PC-9 (cell line): ENCODE data around the gene CEP57L1.

Source experiments
- EZH2 ChIP-seq: fragments of 200-600 bp; sonication (generic); IDR thresholded peaks from 2 replicates; pipeline ENCODE4 v1.8.0; 2017; ENCODE audit warnings: antibody characterized with exemption, low read depth
- TF ChIP-seq, protein P1 (sequence below): fragments of 200-600 bp; sonication (generic); conservative IDR thresholded peaks from 2 replicates; pipeline ENCODE4 v1.6.1; 2017; ENCODE audit warnings: mixed run types, antibody characterized with exemption, mild to moderate bottlenecking, moderate library complexity

DNA sequence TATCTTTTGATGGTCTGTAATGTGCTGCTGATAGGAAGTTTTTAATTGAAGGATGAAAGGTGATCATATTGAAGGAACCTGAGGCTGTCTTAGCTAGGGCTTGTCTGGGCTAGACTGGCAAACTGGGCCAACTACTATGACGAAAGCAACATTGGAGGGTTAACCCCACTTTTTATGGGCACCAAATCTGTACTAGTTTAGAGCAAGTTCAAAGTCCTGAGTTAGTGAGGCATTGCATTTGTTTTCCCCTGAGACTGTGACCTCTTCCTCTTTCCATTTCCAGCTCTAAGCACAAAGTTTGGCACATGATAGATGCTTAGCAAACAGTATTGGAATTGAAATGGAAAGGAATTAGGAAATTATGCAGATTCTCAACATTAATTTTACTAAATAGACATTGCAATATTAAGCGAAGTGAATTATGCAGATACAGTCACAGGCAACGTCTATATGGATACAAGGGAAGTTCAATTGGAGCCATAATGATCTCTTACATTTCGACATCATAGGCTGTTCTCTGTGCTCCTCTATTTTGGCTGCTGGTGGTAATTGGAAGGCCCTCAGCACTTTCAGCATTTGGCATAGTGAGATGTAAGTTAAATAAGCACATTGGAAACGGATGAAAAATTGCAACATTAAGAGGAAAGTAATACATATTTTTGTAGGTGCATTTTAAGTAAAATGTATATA, 22.2 kb downstream of the CEP57L1 start:
- TF ChIP-seq, protein P1, sequence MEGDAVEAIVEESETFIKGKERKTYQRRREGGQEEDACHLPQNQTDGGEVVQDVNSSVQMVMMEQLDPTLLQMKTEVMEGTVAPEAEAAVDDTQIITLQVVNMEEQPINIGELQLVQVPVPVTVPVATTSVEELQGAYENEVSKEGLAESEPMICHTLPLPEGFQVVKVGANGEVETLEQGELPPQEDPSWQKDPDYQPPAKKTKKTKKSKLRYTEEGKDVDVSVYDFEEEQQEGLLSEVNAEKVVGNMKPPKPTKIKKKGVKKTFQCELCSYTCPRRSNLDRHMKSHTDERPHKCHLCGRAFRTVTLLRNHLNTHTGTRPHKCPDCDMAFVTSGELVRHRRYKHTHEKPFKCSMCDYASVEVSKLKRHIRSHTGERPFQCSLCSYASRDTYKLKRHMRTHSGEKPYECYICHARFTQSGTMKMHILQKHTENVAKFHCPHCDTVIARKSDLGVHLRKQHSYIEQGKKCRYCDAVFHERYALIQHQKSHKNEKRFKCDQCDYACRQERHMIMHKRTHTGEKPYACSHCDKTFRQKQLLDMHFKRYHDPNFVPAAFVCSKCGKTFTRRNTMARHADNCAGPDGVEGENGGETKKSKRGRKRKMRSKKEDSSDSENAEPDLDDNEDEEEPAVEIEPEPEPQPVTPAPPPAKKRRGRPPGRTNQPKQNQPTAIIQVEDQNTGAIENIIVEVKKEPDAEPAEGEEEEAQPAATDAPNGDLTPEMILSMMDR = no peak
- no peak for TF ChIP-seq EZH2
